ENCODE results near the gene STX3.
"Not testable (repeated sequence)": the region's sequence is repeated elsewhere in the genome, so short reads cannot be mapped to it uniquely, and the experiment has no call there.

The STX3 gene

DNA sequence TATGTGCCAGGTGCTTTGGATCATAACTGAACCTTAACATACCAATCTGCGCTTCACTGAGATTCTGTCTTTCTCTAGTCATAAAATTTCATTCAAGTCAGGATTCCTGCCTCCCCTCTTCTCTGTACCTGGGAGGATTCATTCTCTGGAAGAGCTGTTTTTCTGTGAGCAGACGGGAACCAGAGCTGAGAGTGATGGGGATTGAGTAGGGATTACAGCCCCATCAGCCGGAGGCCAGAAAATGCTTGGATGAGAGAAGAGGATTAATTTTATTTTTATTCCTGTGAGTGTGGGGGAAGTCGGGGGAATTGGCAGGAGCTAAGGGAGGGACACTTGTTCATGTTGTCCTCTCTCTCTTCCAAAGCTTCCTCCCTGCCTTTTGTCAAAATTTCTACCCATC, 4.7 kb downstream of the STX3 start:
- DNase-seq, result no peak

DNA sequence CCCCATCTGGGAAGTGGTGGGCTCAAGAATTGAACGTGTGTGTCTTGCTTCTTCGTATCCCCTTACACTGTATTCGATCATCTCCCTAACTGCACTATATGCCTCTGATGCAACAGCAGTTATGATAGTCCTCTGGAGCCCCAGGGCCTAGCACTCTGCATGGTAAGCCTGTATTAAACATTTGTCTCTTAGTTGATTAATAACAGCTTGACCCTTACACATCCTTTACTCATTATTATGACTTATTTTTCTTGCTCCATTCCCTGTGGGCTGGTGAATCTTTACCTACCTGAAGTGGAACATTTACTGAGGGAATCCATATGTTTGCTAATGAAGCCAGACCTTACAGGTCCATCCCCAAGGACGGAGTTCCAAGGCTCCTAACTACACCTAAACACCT, 5.6 kb downstream of the STX3 start:
- DNase-seq, result no peak

DNA sequence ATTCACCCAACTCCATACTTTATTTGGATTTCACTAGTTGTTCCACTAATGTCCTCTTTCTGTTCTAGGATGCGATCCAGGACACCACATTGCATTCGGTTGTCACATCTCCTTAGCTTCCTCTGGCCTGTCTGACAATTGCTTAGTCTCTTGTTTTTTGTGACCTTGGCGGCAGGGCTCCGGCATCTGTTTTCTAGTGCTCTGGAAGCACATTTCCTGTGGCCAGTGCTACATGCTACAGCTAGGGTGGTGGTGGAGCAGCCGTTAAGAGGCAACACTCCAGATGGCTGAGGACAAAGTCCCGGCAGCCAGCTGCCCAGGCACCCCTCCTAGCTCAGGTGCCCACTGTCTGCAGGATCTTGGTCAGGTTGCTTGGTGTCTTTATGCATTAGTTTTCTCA, 6.8 kb downstream of the STX3 start:
- no peak for DNase-seq

DNA sequence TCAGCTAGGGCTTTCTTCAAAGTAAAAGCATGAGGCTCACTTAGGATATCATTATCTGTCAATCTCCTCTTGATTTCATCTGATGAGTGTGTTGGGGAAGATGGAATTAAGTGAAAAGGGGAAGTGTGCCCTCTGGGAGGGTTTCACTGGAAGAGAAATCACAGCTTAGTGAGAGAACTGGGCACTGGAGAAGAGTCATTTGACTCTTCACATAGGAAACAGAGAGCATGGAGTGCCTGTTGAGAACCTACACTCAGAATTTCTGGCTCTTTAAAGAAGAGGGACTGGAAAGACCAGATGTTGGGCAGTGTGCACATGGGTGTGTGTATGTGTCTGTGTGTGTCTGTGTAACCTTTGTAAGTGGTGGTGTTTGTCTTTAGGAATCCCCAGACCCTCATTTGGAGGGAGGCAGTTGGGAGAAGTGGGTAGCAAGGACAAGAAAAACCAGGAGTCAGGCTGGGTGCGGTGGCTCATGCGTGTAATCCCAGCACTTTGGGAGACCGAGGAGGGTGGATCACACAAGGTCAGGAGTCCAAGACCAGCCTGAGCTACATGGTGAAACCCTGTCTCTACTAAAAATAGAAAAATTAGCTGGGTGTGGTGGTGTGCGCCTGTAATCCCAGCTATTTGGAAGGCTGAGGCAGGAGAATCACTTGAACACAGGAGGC, 10.0 kb downstream of the STX3 start:
- no peak for DNase-seq

DNA sequence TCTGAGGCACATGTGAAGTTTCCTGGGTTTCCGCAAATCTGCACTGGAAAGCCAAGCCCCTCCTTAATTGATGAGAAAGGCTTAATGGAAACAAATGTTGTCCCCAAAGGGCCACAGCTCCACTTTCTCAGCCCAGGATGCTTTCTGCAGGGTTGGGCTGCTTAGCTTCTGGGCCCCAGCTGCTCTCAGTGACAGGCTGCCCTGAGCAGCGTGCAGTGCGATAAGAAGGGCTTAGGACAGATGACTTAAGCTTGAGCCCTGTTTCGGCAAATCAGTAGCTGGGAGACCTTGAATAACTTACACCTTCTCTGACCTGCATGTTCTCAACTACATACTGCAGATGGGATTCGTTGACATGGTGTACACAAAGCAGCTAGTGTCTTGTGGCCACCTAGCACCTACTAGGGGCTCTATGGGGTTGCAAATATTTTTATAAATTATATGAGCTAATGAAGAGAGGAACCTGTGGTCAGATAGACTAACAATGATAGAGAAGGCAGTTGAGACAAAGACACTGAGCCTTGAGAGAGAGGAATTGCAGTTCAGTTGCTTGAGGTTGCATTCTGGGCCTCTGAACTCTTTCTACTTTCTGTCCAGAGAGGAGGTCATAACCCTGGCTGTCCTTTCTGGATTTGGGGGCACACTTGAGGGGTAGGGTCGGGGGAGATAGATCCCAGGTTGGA, 11.5 kb downstream of the STX3 start:
- DNase-seq, result no peak

DNA sequence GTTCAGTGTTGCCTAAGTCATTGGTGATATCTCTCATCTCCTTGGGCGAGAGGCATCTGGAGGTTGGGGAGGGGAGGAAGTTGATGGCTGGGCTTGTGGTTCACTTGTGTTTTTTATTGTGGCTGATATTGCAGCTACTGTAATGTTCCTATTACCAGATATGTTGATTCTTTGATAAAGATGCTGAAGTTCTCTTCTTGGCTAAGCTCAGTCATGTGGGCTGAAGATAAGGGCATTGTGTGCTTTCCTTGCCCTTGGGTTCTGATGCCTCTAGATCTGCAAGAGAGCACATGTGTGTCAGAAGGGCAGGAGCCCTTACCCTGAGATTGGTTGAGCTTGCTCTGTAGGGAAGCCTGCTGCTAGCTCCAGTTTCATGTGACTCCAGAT, 12.0 kb downstream of the STX3 start:
- DNase-seq, result peak; percentile 38

- no peak for DNase-seq
These were observed 13.9 kb downstream of the STX3 start for GRCh38 chr11:59769111-59769510.

DNA sequence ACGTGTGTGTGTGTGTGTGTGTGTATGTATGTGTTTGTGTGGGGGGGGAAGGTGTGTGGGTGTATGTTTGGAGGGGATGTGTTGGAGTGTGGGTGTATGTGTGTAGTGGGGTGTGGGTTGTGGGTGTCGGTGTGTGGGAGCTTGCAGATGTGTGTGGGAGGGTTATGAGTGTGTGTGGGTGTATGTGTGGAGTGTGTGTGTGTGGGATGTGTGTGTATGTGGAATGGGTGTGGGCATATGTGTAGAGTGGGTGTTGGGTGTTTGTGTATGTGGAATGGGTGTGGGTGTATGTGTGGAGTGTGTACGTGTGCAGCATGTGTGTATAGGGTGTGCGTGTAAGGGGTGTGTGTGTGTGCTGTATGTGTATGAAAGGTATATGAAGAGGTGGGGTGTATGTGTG, 14.7 kb downstream of the STX3 start:
- DNase-seq, result no peak

DNA sequence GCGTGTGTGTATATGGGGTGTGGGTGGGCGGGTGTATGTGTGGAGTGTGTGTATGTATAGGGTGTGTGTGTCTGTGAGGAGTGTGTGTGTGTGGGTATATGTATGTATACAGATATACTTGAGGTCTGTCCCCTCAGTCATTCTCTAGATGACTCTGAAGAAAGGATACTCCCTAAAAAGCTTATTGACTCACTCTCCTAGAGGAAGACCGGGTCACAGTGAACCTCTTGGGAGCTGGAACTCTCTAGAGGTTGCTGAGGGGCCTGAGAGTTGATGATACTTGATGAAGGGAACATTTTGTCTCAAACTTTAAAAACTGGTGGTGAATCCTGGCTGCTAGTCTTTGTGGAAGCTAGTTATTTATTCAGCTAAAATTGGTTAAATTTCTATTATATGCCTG, 15.1 kb downstream of the STX3 start:
- no peak for DNase-seq

GRCh38 chr11:59770869-59771268, 15.7 kb downstream of the STX3 start:
- no peak for DNase-seq

- no peak for DNase-seq
These were observed 16.4 kb downstream of the STX3 start for GRCh38 chr11:59771605-59772004.

- DNase-seq, result peak; percentile 6
These were observed 17.9 kb downstream of the STX3 start for GRCh38 chr11:59773083-59773440.

- DNase-seq, result no peak
These were observed 21.3 kb downstream of the STX3 start for GRCh38 chr11:59776210-59777066.

DNA sequence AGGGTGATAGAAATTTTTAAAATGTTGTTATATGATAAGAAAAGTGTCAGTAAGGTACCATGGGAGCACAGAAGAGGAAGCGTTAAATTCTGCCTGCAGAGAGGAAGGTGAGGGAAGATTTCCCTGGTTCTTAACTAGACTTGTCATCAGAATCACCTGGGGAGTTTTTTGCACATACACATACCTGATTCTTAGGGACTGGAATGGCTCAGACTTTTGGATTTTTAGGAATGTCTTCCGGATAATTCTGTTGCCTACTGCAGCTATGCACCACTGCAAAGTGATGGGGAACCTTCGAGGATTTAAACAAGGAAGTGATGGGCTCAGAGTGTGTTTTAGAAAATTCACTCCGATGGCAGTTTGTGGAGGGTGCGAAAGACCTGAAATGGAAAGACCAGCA, 21.9 kb downstream of the STX3 start:
- no peak for DNase-seq

DNA sequence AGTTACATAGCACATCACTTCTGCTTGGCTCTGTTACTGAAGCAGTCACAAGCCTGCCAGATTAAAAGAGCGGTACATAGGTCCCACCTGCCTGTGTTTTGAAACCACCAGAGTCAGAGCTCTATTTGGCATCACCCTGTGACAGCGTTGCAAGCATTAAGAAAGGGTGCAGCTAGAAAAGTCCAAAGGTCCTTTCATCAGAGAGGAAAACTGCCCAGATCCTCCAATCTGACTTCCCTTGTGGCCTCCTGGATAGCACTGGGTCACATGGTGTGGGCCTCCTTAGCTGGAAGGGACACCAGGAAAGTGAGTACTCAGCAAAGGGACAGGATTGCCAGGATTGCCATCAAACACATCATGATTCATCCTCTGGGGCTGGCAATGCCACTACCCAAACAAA, 22.9 kb downstream of the STX3 start:
- no peak for DNase-seq

DNA sequence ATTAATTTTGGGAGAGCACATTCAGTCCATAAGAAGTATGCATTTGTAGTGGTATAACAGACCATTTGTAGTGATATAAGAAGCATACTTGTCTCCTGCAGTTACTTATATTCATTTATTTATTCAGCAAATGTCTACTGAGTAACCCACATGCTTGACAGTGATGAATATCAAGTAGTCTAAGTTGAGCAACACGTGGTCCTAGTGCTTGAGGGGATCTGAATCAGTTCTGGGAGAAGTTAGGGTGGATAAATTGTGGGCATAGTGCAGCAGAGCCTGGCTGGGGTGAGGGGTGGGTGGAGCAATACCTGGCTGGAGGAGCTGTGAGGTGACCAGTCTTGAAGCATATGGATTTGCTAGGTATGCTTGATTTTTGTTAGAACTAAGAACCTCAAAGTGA, 24.3 kb downstream of the STX3 start:
- no peak for DNase-seq

- DNase-seq, result no peak
These were observed 26.9 kb downstream of the STX3 start for GRCh38 chr11:59782080-59782479.

GRCh38 chr11:59783632-59784090, 28.5 kb downstream of the STX3 start:
- no peak for DNase-seq

DNA sequence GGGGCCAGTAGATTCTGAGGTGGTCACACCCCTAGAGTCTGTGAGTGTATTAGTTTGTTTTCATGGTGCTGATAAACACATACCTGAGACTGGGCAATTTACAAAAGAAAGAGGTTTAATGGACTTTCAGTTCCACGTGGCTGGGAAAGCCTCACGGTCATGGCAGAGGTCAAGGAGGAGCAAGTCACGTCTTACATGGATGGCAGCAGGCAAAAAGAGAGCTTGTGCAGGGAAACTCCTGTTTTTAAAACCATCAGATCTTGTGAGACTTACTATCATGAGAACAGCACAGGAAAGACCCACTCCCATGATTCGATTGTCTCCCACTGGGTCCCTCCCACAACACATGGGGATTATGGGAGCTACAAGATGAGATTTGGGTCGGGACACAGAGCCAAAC, 29.3 kb downstream of the STX3 start:
- not testable (repeated sequence) for DNase-seq

GRCh38 chr11:59785818-59786217, 30.6 kb downstream of the STX3 start:
- no peak for DNase-seq

DNA sequence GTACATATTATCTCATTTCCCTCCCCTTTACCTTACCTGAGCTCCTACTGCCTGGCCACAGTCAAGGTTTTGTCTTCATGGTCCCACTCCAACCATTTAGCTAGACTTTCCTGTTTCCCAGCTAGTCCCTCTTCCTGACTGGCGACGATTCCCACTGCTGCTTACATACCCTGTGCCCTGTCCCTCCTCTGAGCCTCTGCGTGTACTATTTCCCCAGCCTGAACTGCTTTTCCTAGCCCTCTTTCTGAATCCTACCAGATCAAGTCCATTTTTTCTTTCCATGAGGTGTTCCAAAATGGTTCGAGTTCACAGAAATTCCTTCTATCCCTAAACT, 32.0 kb downstream of the STX3 start:
- no peak for DNase-seq

GRCh38 chr11:59787816-59788215, 32.6 kb downstream of the STX3 start:
- no peak for DNase-seq

DNA sequence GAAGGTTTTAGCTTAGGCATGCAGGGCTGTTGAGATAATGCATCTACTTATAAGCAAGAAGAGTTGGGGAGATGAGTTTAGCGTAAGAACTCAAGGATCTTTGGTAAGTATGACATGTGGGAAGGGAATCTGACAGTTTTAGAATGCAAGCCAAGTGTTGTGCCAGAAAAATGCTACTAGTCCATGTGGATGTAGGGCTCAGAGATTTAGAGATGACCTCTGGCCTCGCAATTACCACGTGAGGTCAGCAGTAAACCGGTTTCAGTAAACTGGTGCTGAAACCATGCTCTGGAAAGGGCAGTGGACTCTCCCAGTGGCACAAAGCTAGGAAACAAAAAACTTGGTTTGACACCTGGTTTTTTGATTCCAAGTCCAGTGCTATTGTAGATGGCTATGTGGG, 36.5 kb downstream of the STX3 start:
- DNase-seq, result no peak

GRCh38 chr11:59792507-59792906, 37.3 kb downstream of the STX3 start:
- no peak for DNase-seq
